ENCODE results near the gene ICE2. TPM values are rescaled to one million over a fixed set of nuclear protein-coding genes. Genes with fewer than 3 reads are reported as not detected.

The ICE2 gene
- total RNA-seq, 4 donors from 2014 or later: 14.6 to 34.9 (median 23.8) TPM

DNA sequence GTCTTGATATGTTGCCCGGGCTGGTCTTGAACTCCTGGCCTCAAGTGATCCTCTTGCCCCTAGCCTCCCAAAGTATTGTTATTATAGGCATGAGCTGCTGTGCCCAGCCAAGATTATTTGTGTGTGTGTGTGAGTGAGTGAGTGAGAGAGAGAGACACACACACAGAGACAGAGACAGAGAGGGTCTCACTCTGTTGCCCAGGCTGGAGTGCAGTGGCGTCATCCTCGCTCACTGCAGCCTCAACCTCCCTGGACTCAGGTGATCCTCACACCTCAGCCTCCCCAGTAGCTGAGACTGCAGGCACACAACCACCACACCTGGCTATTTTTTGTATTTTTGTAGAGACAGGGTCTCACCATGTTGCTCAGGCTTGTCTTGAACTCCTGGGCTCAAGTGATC lies 5.8 kb downstream of the ICE2 start:
- Histone ChIP-seq H3K9me3 (no peaks in the 10 kb centered on the region), H3K27ac (no peak overlapping the region), H3K4me3 (no peak overlapping the region), H3K27me3 (no peaks in the 10 kb centered on the region), H3K4me1 (peaks cover 3 to 42% (median 21%) of the 10 kb centered on the region in 3 donors), H3K36me3 (peaks cover 3 to 46% of the 10 kb centered on the region in 2 donors)
- TF ChIP-seq POLR2A (IDR thresholded peaks at IDR 0.05) (no peak), EP300 (IDR thresholded peaks at IDR 0.05) (no peak)
- no CpG with 5 or more reads among the region's 3 CpGs for WGBS, 2 donors (ENCODE audit: low coverage in 1 of 2)
- ATAC-seq: no peak

DNA sequence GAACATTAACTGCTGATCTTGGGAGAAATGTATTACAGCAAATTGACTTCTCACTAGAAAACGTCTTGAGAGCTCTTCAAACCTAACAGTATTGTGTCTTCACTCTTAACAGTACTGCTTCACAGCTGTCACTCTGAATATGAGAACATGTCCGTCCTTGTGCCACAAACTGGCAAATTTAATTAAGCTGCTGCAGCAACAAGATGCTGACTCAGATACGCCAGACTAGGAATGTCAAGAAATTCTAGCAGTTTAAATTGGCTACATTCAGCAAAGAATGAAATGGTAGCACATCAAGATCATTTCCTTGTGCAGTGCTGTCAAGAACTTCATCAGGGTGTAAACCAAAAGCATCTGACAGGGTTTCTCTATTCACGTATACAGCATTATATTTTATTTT lies 7.6 kb downstream of the ICE2 start:
- no peaks in the 10 kb centered on the region for H3K27me3 ChIP-seq
- H3K27ac ChIP-seq: no peak overlapping the region
- no peaks in the 10 kb centered on the region for H3K9me3 ChIP-seq
- ATAC-seq: no peak
- H3K4me1 ChIP-seq: peaks cover 3 to 24% (median 3%) of the 10 kb centered on the region in 3 donors
- no peak overlapping the region for H3K4me3 ChIP-seq
- H3K36me3 ChIP-seq: peaks cover 11 to 64% of the 10 kb centered on the region in 2 donors
- 66 to 74% methylated on average over 4 of the region's 4 CpGs for WGBS, 2 donors (ENCODE audit: low coverage in 1 of 2)
- TF ChIP-seq, protein P1, sequence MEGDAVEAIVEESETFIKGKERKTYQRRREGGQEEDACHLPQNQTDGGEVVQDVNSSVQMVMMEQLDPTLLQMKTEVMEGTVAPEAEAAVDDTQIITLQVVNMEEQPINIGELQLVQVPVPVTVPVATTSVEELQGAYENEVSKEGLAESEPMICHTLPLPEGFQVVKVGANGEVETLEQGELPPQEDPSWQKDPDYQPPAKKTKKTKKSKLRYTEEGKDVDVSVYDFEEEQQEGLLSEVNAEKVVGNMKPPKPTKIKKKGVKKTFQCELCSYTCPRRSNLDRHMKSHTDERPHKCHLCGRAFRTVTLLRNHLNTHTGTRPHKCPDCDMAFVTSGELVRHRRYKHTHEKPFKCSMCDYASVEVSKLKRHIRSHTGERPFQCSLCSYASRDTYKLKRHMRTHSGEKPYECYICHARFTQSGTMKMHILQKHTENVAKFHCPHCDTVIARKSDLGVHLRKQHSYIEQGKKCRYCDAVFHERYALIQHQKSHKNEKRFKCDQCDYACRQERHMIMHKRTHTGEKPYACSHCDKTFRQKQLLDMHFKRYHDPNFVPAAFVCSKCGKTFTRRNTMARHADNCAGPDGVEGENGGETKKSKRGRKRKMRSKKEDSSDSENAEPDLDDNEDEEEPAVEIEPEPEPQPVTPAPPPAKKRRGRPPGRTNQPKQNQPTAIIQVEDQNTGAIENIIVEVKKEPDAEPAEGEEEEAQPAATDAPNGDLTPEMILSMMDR (IDR thresholded peaks at IDR 0.05): no peak
- no peak for TF ChIP-seq POLR2AphosphoS5 (IDR thresholded peaks at IDR 0.05)
- TF ChIP-seq POLR2A (IDR thresholded peaks at IDR 0.05): no peak
- no peak for TF ChIP-seq EP300 (IDR thresholded peaks at IDR 0.05)

DNA sequence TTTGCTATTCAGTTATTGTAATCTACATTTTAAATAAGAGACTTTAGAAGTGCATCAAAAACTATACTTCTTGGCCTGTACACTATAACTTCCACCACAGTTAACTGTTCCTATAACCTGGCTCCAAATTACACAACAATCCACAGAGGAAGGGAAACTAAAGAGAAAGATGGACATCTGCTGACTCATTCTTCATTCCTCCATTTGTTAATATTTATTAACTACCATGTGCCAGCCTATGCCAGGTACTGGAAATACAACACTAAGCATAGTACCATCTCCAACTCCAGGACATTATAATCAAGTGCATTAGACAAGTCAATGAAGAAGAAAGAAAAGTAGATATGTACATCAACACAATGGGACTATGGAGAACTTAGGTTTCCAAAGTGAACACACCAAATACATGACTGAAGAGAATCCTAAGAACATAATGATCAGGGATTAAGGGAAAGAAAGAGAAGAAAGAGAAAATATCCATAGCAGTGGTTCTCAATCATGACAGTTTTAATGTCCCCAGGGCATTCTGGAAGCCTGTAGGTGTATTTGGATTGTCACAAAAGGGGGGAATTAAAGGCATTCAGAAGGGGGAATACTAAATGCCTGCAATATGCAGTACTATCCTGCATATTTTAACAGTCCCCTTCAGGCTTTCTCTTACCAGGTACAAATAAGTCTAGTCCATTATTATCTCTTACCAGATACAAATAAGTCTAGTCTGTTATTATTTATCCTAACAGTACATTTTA lies 8.9 kb downstream of the ICE2 start:
- Histone ChIP-seq H3K9me3 (no peaks in the 10 kb centered on the region), H3K4me1 (peaks cover 0 to 16% (median 3%) of the 10 kb centered on the region in 3 donors), H3K27me3 (no peaks in the 10 kb centered on the region), H3K36me3 (peaks cover 11 to 73% of the 10 kb centered on the region in 2 donors), H3K27ac (no peak overlapping the region), H3K4me3 (no peak overlapping the region)
- TF ChIP-seq EP300 (IDR thresholded peaks at IDR 0.05): no peak
- no peak for TF ChIP-seq POLR2A (IDR thresholded peaks at IDR 0.05)
- TF ChIP-seq POLR2AphosphoS5 (IDR thresholded peaks at IDR 0.05): no peak
- TF ChIP-seq, protein P1 (IDR thresholded peaks at IDR 0.05): no peak
- no peak for ATAC-seq

DNA sequence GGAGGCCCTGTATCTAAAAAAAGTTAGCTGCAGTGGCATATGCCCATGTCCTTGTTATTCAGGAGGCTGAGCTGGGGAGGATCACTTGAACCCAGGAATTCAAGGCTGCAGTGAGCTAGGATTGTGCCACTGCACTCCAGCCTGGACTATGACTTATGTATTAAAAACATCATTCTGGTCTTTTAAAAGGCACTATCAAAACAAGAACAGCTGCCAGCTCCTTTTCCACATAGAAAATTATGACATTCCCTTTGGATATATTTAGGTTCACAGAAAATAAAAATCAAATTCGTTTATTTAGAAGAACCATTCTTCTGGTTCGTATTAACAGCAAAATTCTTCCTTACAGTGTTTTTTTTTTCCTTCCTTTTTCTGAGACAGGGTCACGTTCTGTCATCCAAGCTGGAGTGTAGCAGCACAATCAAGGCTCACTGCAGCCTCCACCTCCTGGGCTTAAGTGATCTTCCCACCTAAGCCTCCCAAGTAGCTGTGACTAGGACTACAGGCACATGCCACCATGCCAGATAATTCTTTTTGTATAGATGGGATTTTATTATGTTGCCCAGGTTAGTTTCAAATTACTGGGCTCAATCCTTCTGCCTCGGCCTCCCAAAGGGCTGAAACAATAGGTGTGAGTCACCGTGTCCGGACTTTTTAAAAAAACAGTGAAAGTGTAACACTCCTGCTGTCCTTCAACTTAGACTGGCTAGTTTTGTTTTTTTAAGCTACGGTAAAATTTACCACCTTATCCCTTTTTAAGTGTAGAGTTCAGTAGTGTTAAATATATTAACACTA lies 13.9 kb downstream of the ICE2 start:
- 75 to 81% methylated on average over 7 of the region's 7 CpGs for WGBS, 2 donors (ENCODE audit: low coverage in 1 of 2)
- no peak for ATAC-seq
- Histone ChIP-seq H3K4me3 (no peak overlapping the region), H3K27me3 (no peaks in the 10 kb centered on the region), H3K9me3 (no peaks in the 10 kb centered on the region), H3K27ac (no peak overlapping the region), H3K4me1 (peaks cover 0 to 5% (median 2%) of the 10 kb centered on the region in 3 donors), H3K36me3 (peaks cover 11 to 77% of the 10 kb centered on the region in 2 donors)
- TF ChIP-seq EP300 (IDR thresholded peaks at IDR 0.05): no peak
- TF ChIP-seq, protein P1 (IDR thresholded peaks at IDR 0.05): no peak

DNA sequence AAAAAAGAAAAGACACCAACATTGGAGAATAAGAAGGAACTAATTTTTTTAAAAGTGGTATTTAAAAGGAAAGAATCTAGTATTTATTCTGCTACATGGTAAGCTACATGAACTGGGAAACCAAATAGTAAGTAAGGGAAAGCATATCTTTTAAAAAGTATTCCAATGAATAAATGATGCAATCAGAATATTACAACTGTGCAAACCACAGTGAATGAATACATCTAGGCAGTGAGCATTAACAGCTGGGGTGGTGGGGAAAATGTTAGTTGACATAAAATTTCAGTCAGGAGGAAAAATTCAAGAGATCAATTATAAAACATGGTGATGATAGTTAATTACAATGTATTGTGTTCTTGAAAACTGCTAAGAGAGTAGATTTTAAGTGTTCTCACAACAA lies 16.9 kb downstream of the ICE2 start:
- no peak for ATAC-seq

More for the DNA sequence above, 16.9 kb downstream of the ICE2 start:
- Histone ChIP-seq H3K27me3 (no peaks in the 10 kb centered on the region), H3K27ac (no peak overlapping the region), H3K36me3 (peaks cover 0 to 63% of the 10 kb centered on the region in 2 donors), H3K4me1 (no peaks in the 10 kb centered on the region), H3K9me3 (no peaks in the 10 kb centered on the region), H3K4me3 (no peak overlapping the region)
- TF ChIP-seq POLR2AphosphoS5 (IDR thresholded peaks at IDR 0.05): no peak
- TF ChIP-seq, protein P1 (IDR thresholded peaks at IDR 0.05): no peak
- no peak for TF ChIP-seq POLR2A (IDR thresholded peaks at IDR 0.05)
- TF ChIP-seq EP300 (IDR thresholded peaks at IDR 0.05): no peak
